H9 (cell line): ENCODE results near the gene DHRS7B. TPM values are rescaled to one million over a fixed set of nuclear protein-coding genes. Genes with fewer than 3 reads are reported as not detected.
A peak's percentile ranks its signal among the peaks of the same experiment; 100 is the strongest.

Experiments used
- DNase-seq: peaks from one replicate; pipeline ENCODE4 v3.0.0-alpha.2; 2017
- H2AFZ ChIP-seq: one replicate; pipeline ENCODE4 v1.6.1; 2013; ENCODE audit warnings: mild to moderate bottlenecking, low read length, control low read depth, moderate library complexity
- H2AK5ac ChIP-seq: 2 replicates; pipeline ENCODE4 v1.6.1; 2013; ENCODE audit warnings: low read length, control low read depth, mixed read lengths; ENCODE audit not compliant: insufficient read length
- H2BK120ac ChIP-seq: one replicate; pipeline ENCODE4 v1.6.1; 2013; ENCODE audit warnings: low read depth, mild to moderate bottlenecking, low read length, control low read depth, inconsistent platforms; ENCODE audit not compliant: poor library complexity, severe bottlenecking
- H2BK12ac ChIP-seq: 2 replicates; pipeline ENCODE4 v1.6.1; 2013; ENCODE audit warnings: low read length, control low read depth, mixed read lengths, low read depth; ENCODE audit not compliant: insufficient read length
- H2BK15ac ChIP-seq: 2 replicates; pipeline ENCODE4 v1.6.1; 2013; ENCODE audit warnings: low read depth, low read length, control low read depth
- H2BK20ac ChIP-seq: one replicate; pipeline ENCODE4 v1.6.1; 2013; ENCODE audit warnings: low read depth, mild to moderate bottlenecking, low read length, control low read depth, inconsistent platforms; ENCODE audit not compliant: poor library complexity, severe bottlenecking
- H2BK5ac ChIP-seq: 2 replicates; pipeline ENCODE4 v1.6.1; 2013; ENCODE audit warnings: low read length, control low read depth, mixed read lengths; ENCODE audit not compliant: insufficient read length
- H3K14ac ChIP-seq: 2 replicates; pipeline ENCODE4 v1.6.1; 2013; ENCODE audit warnings: low read length, control low read depth; ENCODE audit not compliant: insufficient read depth
- H3K18ac ChIP-seq: 2 replicates; pipeline ENCODE4 v1.6.1; 2013; ENCODE audit warnings: low read depth, mild to moderate bottlenecking, mixed read lengths, low read length, control low read depth; ENCODE audit not compliant: insufficient read length
- H3K23ac ChIP-seq: 2 replicates; pipeline ENCODE4 v1.6.1; 2013; ENCODE audit warnings: low read length, control low read depth, mixed read lengths, low read depth; ENCODE audit not compliant: insufficient read length
- H3K23me2 ChIP-seq: 2 replicates; pipeline ENCODE4 v1.6.1; 2013; ENCODE audit warnings: low read depth, mild to moderate bottlenecking, mixed read lengths, low read length, control low read depth; ENCODE audit not compliant: insufficient read length, poor library complexity, severe bottlenecking
- H3K27ac ChIP-seq: 2 replicates; pipeline ENCODE4 v1.5.1; 2013; ENCODE audit warnings: low read length, control low read depth, mixed read lengths, low read depth; ENCODE audit not compliant: insufficient read length
- H3K27me3 ChIP-seq: 2 replicates; pipeline ENCODE4 v1.6.1; 2013; ENCODE audit warnings: low read length, control low read depth, inconsistent platforms; ENCODE audit not compliant: insufficient read depth
- H3K4ac ChIP-seq: 2 replicates; pipeline ENCODE4 v1.6.1; 2013; ENCODE audit warnings: low read depth, mild to moderate bottlenecking, control low read depth, inconsistent platforms, low read length, moderate library complexity
- H3K4me1 ChIP-seq: 2 replicates; pipeline ENCODE4 v1.6.1; 2013; ENCODE audit warnings: low read length, control low read depth, inconsistent platforms; ENCODE audit not compliant: insufficient read depth
- H3K4me2 ChIP-seq: 2 replicates; pipeline ENCODE4 v1.6.1; 2013; ENCODE audit warnings: low read length, control low read depth, mixed read lengths; ENCODE audit not compliant: insufficient read length, insufficient read depth
- H3K56ac ChIP-seq: 2 replicates; pipeline ENCODE4 v1.6.1; 2013; ENCODE audit warnings: low read depth, mild to moderate bottlenecking, mixed read lengths, low read length, control low read depth; ENCODE audit not compliant: insufficient read length
- H3K79me1 ChIP-seq: 2 replicates; pipeline ENCODE4 v1.6.1; 2013; ENCODE audit warnings: low read depth, mild to moderate bottlenecking, moderate library complexity, low read length, control low read depth, inconsistent platforms; ENCODE audit not compliant: insufficient read depth, poor library complexity, severe bottlenecking
- H3K79me2 ChIP-seq: 2 replicates; pipeline ENCODE4 v1.6.1; 2013; ENCODE audit warnings: low read length, control low read depth, inconsistent platforms; ENCODE audit not compliant: insufficient read depth
- H3K9ac ChIP-seq: 2 replicates; pipeline ENCODE4 v1.6.1; 2013; ENCODE audit warnings: low read length, control low read depth, mixed read lengths; ENCODE audit not compliant: insufficient read length; ENCODE audit errors: extremely low read depth
- H3K9me3 ChIP-seq: one replicate; pipeline ENCODE4 v1.6.1; 2013; ENCODE audit warnings: low read depth, low read length, inconsistent platforms; ENCODE audit not compliant: control insufficient read depth
- H3T11ph ChIP-seq: one replicate; pipeline ENCODE4 v1.6.1; 2013; ENCODE audit warnings: mild to moderate bottlenecking, low read length, control low read depth, inconsistent platforms
- H4K20me1 ChIP-seq: one replicate; pipeline ENCODE4 v1.6.1; 2013; ENCODE audit not compliant: control insufficient read depth, insufficient read length, insufficient read depth
- H4K5ac ChIP-seq: 2 replicates; pipeline ENCODE4 v1.6.1; 2013; ENCODE audit warnings: low read depth, mild to moderate bottlenecking, mixed read lengths, low read length, control low read depth; ENCODE audit not compliant: insufficient read length
- H4K8ac ChIP-seq: replicated peaks from 2 replicates; pipeline ENCODE4 v1.6.1; 2013; ENCODE audit warnings: low read length, control low read depth, mixed read lengths, low read depth; ENCODE audit not compliant: insufficient read length
- H4K91ac ChIP-seq: 2 replicates; pipeline ENCODE4 v1.6.1; 2013; ENCODE audit warnings: low read depth, mild to moderate bottlenecking, moderate library complexity, mixed read lengths, low read length, control low read depth; ENCODE audit not compliant: insufficient read length
- H3K27ac Mint-ChIP-seq, 3 experiments: 2 replicates in 2 of 3; 3 replicates in 1 of 3; pipeline ENCODE4 v1.8.0; 2020 to 2021; ENCODE audit warnings: mixed read lengths in 3 of 3, mild to moderate bottlenecking in 1 of 3, moderate library complexity in 1 of 3
- H3K27me3 Mint-ChIP-seq: 2 replicates; pipeline ENCODE4 v1.8.0; 2021; ENCODE audit warnings: low read depth, mild to moderate bottlenecking, moderate library complexity, mixed read lengths
- H3K36me3 Mint-ChIP-seq, 3 experiments: 2 replicates in 2 of 3; 3 replicates in 1 of 3; pipeline ENCODE4 v1.8.0; 2020 to 2021; ENCODE audit warnings: low read depth in 3 of 3, mixed read lengths in 3 of 3; ENCODE audit not compliant: insufficient read depth in 1 of 3
- H3K4me1 Mint-ChIP-seq, 2 experiments: 2 replicates each; pipeline ENCODE4 v1.8.0; 2020; ENCODE audit warnings: mixed read lengths in 2 of 2
- H3K4me3 Mint-ChIP-seq, 2 experiments: 2 replicates in 1 of 2; 3 replicates in 1 of 2; pipeline ENCODE4 v1.8.0; 2020 to 2021; ENCODE audit warnings: mild to moderate bottlenecking in 2 of 2, mixed read lengths in 2 of 2, moderate library complexity in 1 of 2
- H3K9me3 Mint-ChIP-seq, 2 experiments: 2 replicates in 1 of 2; 3 replicates in 1 of 2; pipeline ENCODE4 v1.8.0; 2020; ENCODE audit warnings: mild to moderate bottlenecking in 2 of 2, mixed read lengths in 2 of 2, moderate library complexity in 1 of 2
- WGBS: extraction: QIAGEN DNeasy Blood & Tissue Kit; methylation state at CpG from one replicate; pipeline ENCODE4 v1.1.7; 2013; ENCODE audit warnings: missing lambda C conversion rate, low lambda C conversion rate, mixed read lengths; ENCODE audit not compliant: insufficient read length; ENCODE audit errors: extremely low coverage; 5-methylcytosine and 5-hydroxymethylcytosine counted together
- total RNA-seq: library from RNA; stranded (reverse); gene quantifications from 2 replicates; pipeline ENCODE4 v1.2.1, GENCODE V29; 2021
- TF ChIP-seq, protein P1 (sequence below): fragments of 200-600 bp; sonication (generic); conservative IDR thresholded peaks from 3 replicates; pipeline ENCODE4 v1.8.0; 2021; ENCODE audit warnings: antibody characterized with exemption, mild to moderate bottlenecking

DHRS7B gene
- total RNA-seq, 1 experiment from 2014 or later, result 20.3 TPM

DNA sequence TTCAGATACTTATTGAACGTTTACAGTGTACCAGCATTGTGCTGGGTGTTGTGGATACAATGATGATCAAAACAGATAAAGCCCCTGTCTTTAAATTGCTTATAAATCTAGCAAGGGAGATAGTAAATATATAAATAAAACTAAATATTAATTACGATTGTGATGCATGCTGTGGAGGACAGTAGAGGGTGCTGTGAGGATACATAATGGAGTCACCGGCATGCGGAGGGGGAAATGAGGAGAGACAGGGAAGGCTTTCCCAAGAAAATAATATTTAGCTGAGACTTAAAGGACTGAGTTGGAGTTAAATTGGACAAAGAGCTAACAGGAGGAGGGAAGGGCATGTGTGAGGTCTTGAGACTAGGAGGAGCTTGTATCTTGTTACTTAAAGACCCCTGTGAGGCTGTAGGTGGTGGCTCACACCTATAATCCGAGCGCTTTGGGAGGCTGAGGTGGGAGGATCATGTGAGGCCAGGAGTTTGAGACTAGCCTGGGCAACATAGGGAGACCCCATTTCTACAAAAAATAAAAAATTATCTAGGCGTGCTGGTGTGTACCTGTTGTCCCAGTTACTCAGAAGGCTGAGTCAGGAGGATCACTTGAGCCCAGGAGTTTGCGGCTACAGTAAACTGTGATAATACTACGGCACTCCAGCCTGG lies 2.4 kb downstream of the DHRS7B start:
- no peak overlapping the region for H2BK120ac ChIP-seq
- no peak overlapping the region for H3K14ac ChIP-seq
- Mint-ChIP-seq H3K36me3 (peaks cover 13 to 23% (median 16%) of the 10 kb centered on the region in 3 experiments), H3K27me3 (no peaks in the 10 kb centered on the region), H3K4me1 (peaks cover 33 to 35% of the 10 kb centered on the region in 2 experiments), H3K4me3 (peak overlapping the region in 1 of 2 experiments; percentile 11; a peak in 1 of 5 replicates), H3K27ac (peak overlapping the region in 1 of 3 experiments; percentile 33; a peak in 1 of 7 replicates), H3K9me3 (peaks cover 17 to 24% of the 10 kb centered on the region in 2 experiments)
- H3K27me3 ChIP-seq, result no peaks in the 10 kb centered on the region
- H3K79me1 ChIP-seq, result peaks cover 2% of the 10 kb centered on the region
- H4K20me1 ChIP-seq, result no peaks in the 10 kb centered on the region
- no peak overlapping the region for H4K8ac ChIP-seq
- H3K4me2 ChIP-seq, result no peak overlapping the region
- no peak overlapping the region for H3K27ac ChIP-seq
- H3K23ac ChIP-seq, result no peak overlapping the region
- H2BK5ac ChIP-seq, result no peak overlapping the region
- H3K9ac ChIP-seq, result no peak overlapping the region
- H3T11ph ChIP-seq, result no peak overlapping the region
- no peak overlapping the region for H2BK12ac ChIP-seq
- WGBS, result no CpG with 5 or more reads among the region's 9 CpGs
- H3K18ac ChIP-seq, result no peak overlapping the region
- no peak overlapping the region for H2AFZ ChIP-seq
- TF ChIP-seq, protein P1, sequence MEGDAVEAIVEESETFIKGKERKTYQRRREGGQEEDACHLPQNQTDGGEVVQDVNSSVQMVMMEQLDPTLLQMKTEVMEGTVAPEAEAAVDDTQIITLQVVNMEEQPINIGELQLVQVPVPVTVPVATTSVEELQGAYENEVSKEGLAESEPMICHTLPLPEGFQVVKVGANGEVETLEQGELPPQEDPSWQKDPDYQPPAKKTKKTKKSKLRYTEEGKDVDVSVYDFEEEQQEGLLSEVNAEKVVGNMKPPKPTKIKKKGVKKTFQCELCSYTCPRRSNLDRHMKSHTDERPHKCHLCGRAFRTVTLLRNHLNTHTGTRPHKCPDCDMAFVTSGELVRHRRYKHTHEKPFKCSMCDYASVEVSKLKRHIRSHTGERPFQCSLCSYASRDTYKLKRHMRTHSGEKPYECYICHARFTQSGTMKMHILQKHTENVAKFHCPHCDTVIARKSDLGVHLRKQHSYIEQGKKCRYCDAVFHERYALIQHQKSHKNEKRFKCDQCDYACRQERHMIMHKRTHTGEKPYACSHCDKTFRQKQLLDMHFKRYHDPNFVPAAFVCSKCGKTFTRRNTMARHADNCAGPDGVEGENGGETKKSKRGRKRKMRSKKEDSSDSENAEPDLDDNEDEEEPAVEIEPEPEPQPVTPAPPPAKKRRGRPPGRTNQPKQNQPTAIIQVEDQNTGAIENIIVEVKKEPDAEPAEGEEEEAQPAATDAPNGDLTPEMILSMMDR, result peak; percentile 60; the same call in 2 of the 3 replicates
- peaks cover 1% of the 10 kb centered on the region; the same call in 1 of the 2 replicates for H3K4me1 ChIP-seq
- no peaks in the 10 kb centered on the region for H3K9me3 ChIP-seq
- H2BK20ac ChIP-seq, result no peak overlapping the region
- H2BK15ac ChIP-seq, result no peak overlapping the region
- no peaks in the 10 kb centered on the region; the same call in 1 of the 2 replicates for H3K79me2 ChIP-seq
- H3K23me2 ChIP-seq, result peaks cover 7% of the 10 kb centered on the region
- H4K91ac ChIP-seq, result no peak overlapping the region
- no peak overlapping the region for H3K56ac ChIP-seq
- no peak overlapping the region for H4K5ac ChIP-seq
- H3K4ac ChIP-seq, result no peak overlapping the region
- no peak overlapping the region for H2AK5ac ChIP-seq
- no peak for DNase-seq
